Measurements from ENCODE around the gene ZNF32.

The ZNF32 gene

DNA sequence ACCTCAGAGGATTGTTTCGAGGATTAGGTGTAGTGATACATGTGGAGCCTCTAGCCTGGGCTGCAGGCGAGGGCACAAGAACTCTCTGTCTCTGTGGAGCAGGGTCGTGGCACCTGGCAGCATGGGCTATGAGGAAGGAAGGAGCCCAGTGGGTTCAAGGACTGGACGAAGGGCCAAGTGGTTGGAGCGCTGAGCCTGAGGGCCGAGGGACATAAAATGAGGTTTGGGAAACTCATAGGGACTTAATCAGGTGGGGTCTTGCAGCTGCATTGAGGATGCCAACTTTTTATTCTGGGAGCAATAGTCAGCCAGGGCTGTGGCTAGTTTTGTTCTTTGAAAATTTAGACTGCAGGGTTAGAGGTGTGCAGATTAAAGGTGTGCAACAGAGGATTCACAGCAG lies 33.0 kb upstream of the ZNF32 start:
- H3K36me3 ChIP-seq (ENCODE audit: low read depth): no peaks in the 10 kb centered on the region
- H3K27ac ChIP-seq (ENCODE audit: poor library complexity, severe bottlenecking): no peak overlapping the region
- ATAC-seq (ENCODE audit: low read depth) (no peak), DNase-seq (ENCODE audit: low spot score) (no peak)
- no peaks in the 10 kb centered on the region for H3K27me3 ChIP-seq (ENCODE audit: insufficient read depth, poor library complexity, severe bottlenecking)
- no peak overlapping the region for H3K4me3 ChIP-seq (ENCODE audit: severe bottlenecking)
- TF ChIP-seq, protein P1, sequence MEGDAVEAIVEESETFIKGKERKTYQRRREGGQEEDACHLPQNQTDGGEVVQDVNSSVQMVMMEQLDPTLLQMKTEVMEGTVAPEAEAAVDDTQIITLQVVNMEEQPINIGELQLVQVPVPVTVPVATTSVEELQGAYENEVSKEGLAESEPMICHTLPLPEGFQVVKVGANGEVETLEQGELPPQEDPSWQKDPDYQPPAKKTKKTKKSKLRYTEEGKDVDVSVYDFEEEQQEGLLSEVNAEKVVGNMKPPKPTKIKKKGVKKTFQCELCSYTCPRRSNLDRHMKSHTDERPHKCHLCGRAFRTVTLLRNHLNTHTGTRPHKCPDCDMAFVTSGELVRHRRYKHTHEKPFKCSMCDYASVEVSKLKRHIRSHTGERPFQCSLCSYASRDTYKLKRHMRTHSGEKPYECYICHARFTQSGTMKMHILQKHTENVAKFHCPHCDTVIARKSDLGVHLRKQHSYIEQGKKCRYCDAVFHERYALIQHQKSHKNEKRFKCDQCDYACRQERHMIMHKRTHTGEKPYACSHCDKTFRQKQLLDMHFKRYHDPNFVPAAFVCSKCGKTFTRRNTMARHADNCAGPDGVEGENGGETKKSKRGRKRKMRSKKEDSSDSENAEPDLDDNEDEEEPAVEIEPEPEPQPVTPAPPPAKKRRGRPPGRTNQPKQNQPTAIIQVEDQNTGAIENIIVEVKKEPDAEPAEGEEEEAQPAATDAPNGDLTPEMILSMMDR (IDR thresholded peaks at IDR 0.05; ENCODE audit: poor library complexity, severe bottlenecking): no peak
- no peaks in the 10 kb centered on the region for H3K4me1 ChIP-seq (ENCODE audit: insufficient read depth, poor library complexity, severe bottlenecking)
- H3K9me3 ChIP-seq (ENCODE audit: severe bottlenecking): no peaks in the 10 kb centered on the region

DNA sequence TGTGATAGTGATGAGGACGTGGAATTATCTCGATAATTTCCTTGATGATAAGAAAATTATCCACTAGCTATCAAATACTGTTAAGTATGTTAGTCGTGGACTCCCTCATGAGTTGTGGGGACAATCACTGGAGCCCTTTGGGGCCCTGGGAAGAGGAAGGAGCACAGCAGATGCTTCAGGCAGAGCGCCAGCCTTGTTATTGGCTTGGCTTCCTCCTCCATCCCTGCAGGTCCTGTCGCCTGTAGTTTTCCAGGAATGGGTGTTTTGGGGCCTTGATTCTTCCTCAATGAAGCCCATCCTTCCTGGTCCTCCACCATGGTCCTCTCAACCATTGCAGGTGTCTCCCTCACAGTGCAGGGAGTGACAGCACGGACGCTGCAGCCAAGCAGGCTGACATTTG lies 32.5 kb upstream of the ZNF32 start:
- Histone ChIP-seq H3K36me3 (ENCODE audit: low read depth) (no peaks in the 10 kb centered on the region), H3K27me3 (ENCODE audit: insufficient read depth, poor library complexity, severe bottlenecking) (no peaks in the 10 kb centered on the region), H3K4me1 (ENCODE audit: insufficient read depth, poor library complexity, severe bottlenecking) (no peaks in the 10 kb centered on the region), H3K9me3 (ENCODE audit: severe bottlenecking) (no peaks in the 10 kb centered on the region), H3K27ac (ENCODE audit: poor library complexity, severe bottlenecking) (no peak overlapping the region), H3K4me3 (ENCODE audit: severe bottlenecking) (no peak overlapping the region)
- no peak for DNase-seq (ENCODE audit: low spot score)
- ATAC-seq (ENCODE audit: low read depth): no peak
- TF ChIP-seq, protein P1 (IDR thresholded peaks at IDR 0.05; ENCODE audit: poor library complexity, severe bottlenecking): no peak

- TF ChIP-seq, protein P1 (IDR thresholded peaks at IDR 0.05; ENCODE audit: poor library complexity, severe bottlenecking): no peak
- no peak for DNase-seq (ENCODE audit: low spot score)
- no peak overlapping the region for H3K27ac ChIP-seq (ENCODE audit: poor library complexity, severe bottlenecking)
- no peaks in the 10 kb centered on the region for H3K9me3 ChIP-seq (ENCODE audit: severe bottlenecking)
- no peaks in the 10 kb centered on the region for H3K36me3 ChIP-seq (ENCODE audit: low read depth)
- H3K4me3 ChIP-seq (ENCODE audit: severe bottlenecking): no peak overlapping the region
- H3K27me3 ChIP-seq (ENCODE audit: insufficient read depth, poor library complexity, severe bottlenecking): no peaks in the 10 kb centered on the region
- 0 out of 3 replicates have a peak, but pooled peaks have one; percentile 40 for ATAC-seq (ENCODE audit: low read depth)
- H3K4me1 ChIP-seq (ENCODE audit: insufficient read depth, poor library complexity, severe bottlenecking): no peaks in the 10 kb centered on the region
Observed at GRCh38 chr10:43680035-43680434, 31.4 kb upstream of the ZNF32 start.

DNA sequence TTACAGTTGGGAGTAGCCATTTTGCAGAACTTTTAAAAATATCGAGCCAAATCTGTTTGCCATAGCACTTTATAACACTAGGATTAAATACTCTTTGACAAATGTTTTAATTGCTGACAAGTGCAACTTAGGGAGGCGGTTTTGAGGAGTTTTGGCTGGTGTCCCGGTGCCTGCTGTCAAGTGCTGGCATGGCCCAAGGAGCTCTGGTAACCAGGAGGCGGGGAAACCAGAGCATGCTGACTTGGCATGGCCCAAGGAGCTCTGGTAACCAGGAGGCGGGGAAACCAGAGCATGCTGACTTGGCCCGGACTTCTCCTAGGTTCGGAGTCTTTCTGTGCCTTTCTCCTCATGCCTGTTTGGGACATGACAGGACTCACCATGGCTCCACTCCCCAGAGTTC lies 30.8 kb upstream of the ZNF32 start:
- H3K27me3 ChIP-seq (ENCODE audit: insufficient read depth, poor library complexity, severe bottlenecking): no peaks in the 10 kb centered on the region
- no peaks in the 10 kb centered on the region for H3K4me1 ChIP-seq (ENCODE audit: insufficient read depth, poor library complexity, severe bottlenecking)
- no peaks in the 10 kb centered on the region for H3K36me3 ChIP-seq (ENCODE audit: low read depth)
- no peak for DNase-seq (ENCODE audit: low spot score)
- H3K9me3 ChIP-seq (ENCODE audit: severe bottlenecking): peaks cover 3% of the 10 kb centered on the region
- TF ChIP-seq, protein P1 (IDR thresholded peaks at IDR 0.05; ENCODE audit: poor library complexity, severe bottlenecking): no peak
- H3K4me3 ChIP-seq (ENCODE audit: severe bottlenecking): no peak overlapping the region
- ATAC-seq (ENCODE audit: low read depth): 0 out of 3 replicates have a peak, but pooled peaks have one; percentile 42
- H3K27ac ChIP-seq (ENCODE audit: poor library complexity, severe bottlenecking): no peak overlapping the region

DNA sequence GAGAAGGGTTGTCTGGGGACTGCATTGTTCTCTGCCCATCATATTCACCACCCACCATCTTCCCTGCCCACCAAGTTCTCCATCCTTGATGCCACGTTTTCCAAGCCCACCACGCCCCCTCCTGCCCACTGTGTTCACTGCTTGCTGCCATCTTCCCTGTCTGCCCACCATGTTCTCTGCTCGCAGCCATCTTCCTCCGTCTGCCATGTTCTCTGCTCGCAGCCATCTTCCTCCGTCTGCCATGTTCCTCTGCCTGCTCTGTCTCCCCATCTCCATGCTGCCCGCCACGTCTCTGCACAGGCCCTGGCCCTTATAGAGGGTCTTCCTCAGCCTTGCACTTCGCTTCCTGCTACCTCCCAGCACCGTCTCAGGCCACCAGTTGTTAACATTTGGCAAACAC lies 30.0 kb upstream of the ZNF32 start:
- TF ChIP-seq, protein P1 (IDR thresholded peaks at IDR 0.05; ENCODE audit: poor library complexity, severe bottlenecking): no peak
- Histone ChIP-seq H3K27me3 (ENCODE audit: insufficient read depth, poor library complexity, severe bottlenecking) (no peaks in the 10 kb centered on the region), H3K9me3 (ENCODE audit: severe bottlenecking) (peaks cover 3% of the 10 kb centered on the region), H3K4me3 (ENCODE audit: severe bottlenecking) (no peak overlapping the region), H3K36me3 (ENCODE audit: low read depth) (no peaks in the 10 kb centered on the region), H3K4me1 (ENCODE audit: insufficient read depth, poor library complexity, severe bottlenecking) (no peaks in the 10 kb centered on the region), H3K27ac (ENCODE audit: poor library complexity, severe bottlenecking) (no peak overlapping the region)
- no peak for DNase-seq (ENCODE audit: low spot score)
- ATAC-seq (ENCODE audit: low read depth): no peak
